Peyer's patch (tissue), 4 donors: Measurements from ENCODE around the gene PC. TPM values are rescaled to one million over a fixed set of nuclear protein-coding genes. Genes with fewer than 3 reads are reported as not detected.

Source experiments
- DNase-seq, 3 donors: peaks; one replicate each; pipeline ENCODE4 v3.0.0-alpha.2; 2017 to 2019
- H3K27ac ChIP-seq, 4 donors: fragments of 200-600 bp; sonication (generic); one replicate each; pipeline ENCODE4 v1.5.1; 2016 to 2019
- H3K27me3 ChIP-seq, 2 donors: fragments of 200-600 bp; sonication (generic); one replicate each; pipeline ENCODE4 v1.5.1; 2019
- H3K36me3 ChIP-seq, 3 donors: fragments of 200-600 bp; sonication (generic); one replicate each; pipeline ENCODE4 v1.5.1; 2016 to 2019
- H3K4me1 ChIP-seq, 4 donors: fragments of 200-600 bp; sonication (generic); one replicate each; pipeline ENCODE4 v1.5.1; 2016 to 2019
- H3K4me3 ChIP-seq, 4 donors: fragments of 200-600 bp; sonication (generic); 1 replicate in 3 of 4; 2 replicates in 1 of 4; pipeline ENCODE4 v1.5.1; 2016 to 2019; ENCODE audit warnings: mild to moderate bottlenecking in 1 of 4
- H3K9me3 ChIP-seq, 4 donors: fragments of 200-600 bp; sonication (generic); one replicate each; pipeline ENCODE4 v1.5.1; 2016 to 2019; ENCODE audit warnings: mild to moderate bottlenecking in 1 of 4
- POLR2A ChIP-seq, 2 donors: fragments of 450-650 bp; IDR thresholded peaks; one replicate each; pipeline ENCODE4 v1.5.1; 2017; ENCODE audit warnings: antibody characterized with exemption in 2 of 2, mild to moderate bottlenecking in 2 of 2, moderate library complexity in 2 of 2
- total RNA-seq, 4 donors: library from RNA; depleted of rRNA; stranded (reverse); fragments of >200 nt; gene quantifications; one replicate each; pipeline ENCODE4 v1.1.0, GENCODE V29; 2016
- TF ChIP-seq, protein P1 (sequence below), 6 experiments: fragments of 450-650 bp in 4 of 6; fragments of 200-600 bp in 2 of 6; sonication (generic) in 1 of 6; IDR thresholded peaks; one replicate each; pipeline ENCODE4 v1.5.1; 2017 to 2019; ENCODE audit warnings: antibody characterized with exemption in 6 of 6, mild to moderate bottlenecking in 3 of 6, moderate library complexity in 1 of 6

The PC gene
- total RNA-seq, 4 donors from 2014 or later, result 15.7 to 88.9 (median 77.2) TPM

DNA sequence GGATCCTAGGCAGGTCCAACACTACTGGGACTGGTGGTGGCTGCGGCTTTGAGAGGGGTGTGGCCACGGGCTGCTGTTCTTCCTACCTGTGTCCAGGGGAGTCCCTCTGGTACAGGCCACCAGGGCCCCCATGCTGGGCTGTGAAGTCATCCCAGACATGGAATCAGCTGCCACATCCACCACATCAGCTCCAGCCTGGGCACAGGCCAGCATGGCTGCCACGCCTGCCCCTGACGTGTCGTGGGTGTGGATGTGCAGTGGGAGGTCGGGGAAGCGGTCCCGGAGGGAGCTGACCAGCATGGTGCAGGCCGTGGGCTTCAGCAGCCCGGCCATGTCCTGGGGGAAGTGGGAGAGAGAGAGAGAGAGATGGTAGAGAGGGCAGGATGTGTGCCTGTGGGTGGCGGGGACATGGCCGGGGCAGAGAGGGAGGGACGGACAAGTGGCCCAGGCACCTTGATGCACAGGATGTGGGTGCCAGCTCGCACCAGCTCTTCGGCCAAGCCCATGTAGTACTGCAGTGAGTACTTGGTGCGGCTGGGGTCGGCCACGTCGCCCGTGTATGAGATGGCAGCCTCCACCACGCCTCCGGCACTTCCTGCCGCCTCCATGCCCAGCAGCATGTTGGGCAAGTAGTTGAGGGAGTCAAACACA, 107.5 kb downstream of the PC start:
- H3K9me3 ChIP-seq, result no peaks in the 10 kb centered on the region
- DNase-seq, result peak in 1 of 3 donors; percentile 36
- H3K36me3 ChIP-seq, result peaks cover 0 to 43% (median 0%) of the 10 kb centered on the region in 3 donors
- no peaks in the 10 kb centered on the region for H3K27me3 ChIP-seq
- no peak overlapping the region for H3K4me3 ChIP-seq
- no peak for TF ChIP-seq POLR2A (IDR thresholded peaks at IDR 0.05)
- TF ChIP-seq, protein P1, sequence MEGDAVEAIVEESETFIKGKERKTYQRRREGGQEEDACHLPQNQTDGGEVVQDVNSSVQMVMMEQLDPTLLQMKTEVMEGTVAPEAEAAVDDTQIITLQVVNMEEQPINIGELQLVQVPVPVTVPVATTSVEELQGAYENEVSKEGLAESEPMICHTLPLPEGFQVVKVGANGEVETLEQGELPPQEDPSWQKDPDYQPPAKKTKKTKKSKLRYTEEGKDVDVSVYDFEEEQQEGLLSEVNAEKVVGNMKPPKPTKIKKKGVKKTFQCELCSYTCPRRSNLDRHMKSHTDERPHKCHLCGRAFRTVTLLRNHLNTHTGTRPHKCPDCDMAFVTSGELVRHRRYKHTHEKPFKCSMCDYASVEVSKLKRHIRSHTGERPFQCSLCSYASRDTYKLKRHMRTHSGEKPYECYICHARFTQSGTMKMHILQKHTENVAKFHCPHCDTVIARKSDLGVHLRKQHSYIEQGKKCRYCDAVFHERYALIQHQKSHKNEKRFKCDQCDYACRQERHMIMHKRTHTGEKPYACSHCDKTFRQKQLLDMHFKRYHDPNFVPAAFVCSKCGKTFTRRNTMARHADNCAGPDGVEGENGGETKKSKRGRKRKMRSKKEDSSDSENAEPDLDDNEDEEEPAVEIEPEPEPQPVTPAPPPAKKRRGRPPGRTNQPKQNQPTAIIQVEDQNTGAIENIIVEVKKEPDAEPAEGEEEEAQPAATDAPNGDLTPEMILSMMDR (IDR thresholded peaks at IDR 0.05), result no peak
- no peak overlapping the region for H3K27ac ChIP-seq
- peaks cover 0 to 6% (median 3%) of the 10 kb centered on the region in 4 donors for H3K4me1 ChIP-seq

DNA sequence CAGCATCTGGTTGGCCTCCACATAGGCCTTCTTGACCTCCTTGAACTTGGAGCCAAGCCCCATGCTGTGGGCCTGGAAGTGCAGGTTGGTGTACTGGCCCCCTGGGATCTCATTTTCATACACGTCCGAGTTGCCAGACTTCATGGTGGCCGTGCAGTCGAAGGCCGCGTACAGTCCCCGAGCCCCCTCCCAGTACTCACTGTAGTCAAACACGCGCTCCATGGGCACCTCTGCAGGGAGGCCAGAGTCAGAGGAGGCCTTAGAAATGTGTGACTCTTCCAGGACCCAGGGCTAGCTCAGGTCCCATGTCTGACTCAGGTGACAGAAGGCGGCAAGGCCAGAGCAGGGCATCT, 108.0 kb downstream of the PC start:
- no peaks in the 10 kb centered on the region for H3K9me3 ChIP-seq
- H3K27me3 ChIP-seq, result no peaks in the 10 kb centered on the region
- TF ChIP-seq, protein P1 (IDR thresholded peaks at IDR 0.05), result no peak
- TF ChIP-seq POLR2A (IDR thresholded peaks at IDR 0.05), result no peak
- H3K4me3 ChIP-seq, result no peak overlapping the region
- peaks cover 0 to 3% (median under 1%) of the 10 kb centered on the region in 4 donors for H3K4me1 ChIP-seq
- peak in 1 of 3 donors; percentile 40 for DNase-seq
- H3K36me3 ChIP-seq, result peaks cover 0 to 48% (median 0%) of the 10 kb centered on the region in 3 donors
- no peak overlapping the region for H3K27ac ChIP-seq

- H3K36me3 ChIP-seq, result peaks cover 0 to 54% (median 0%) of the 10 kb centered on the region in 3 donors
- no peaks in the 10 kb centered on the region for H3K9me3 ChIP-seq
- no peak overlapping the region for H3K27ac ChIP-seq
- no peaks in the 10 kb centered on the region for H3K27me3 ChIP-seq
- peaks cover 0 to 3% (median 1%) of the 10 kb centered on the region in 4 donors for H3K4me1 ChIP-seq
- TF ChIP-seq POLR2A (IDR thresholded peaks at IDR 0.05), result no peak
- TF ChIP-seq, protein P1 (IDR thresholded peaks at IDR 0.05), result no peak
- DNase-seq, result peak in 1 of 3 donors; percentile 37
- no peak overlapping the region for H3K4me3 ChIP-seq
Observed at GRCh38 chr11:66849501-66850234, 108.5 kb downstream of the PC start.

DNA sequence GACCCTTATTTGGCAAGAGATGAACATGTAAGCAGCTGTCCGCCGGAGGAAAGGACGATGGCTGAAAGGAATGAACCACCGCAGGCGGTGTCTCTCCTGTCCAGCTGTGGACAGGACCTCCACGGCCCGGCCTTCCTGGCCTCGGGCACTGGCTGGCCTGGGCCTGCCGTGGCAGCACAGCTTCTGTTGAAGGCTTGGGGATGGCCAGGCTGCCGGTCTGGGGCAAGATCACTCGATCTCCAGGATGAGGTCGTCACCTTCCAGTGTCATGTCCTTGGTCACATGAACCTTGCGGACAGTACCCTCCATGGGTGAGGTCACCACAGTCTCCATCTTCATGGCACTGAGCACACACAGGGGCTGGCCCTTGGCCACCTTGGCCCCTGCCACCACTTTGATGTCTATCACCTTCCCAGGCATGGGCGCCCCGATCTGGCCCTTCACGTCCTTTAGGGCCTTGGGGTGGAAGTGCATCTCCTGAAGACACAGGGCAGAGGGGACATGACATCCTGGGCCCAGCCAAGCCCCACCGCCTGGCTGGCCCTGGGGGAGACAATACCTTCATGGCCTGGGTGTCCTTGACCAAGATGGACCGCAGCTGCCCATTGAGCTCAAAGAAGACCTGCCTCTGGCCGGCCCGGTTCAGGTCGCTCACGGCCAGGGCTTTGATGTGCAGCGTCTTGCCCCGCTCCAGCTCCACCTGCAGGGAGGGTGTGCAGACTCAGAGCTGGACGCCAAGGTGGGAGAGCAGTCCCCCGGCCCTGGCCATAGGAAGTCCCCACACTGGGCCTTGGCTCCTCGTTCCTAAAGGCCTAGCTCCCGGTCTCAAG, 109.3 kb downstream of the PC start:
- H3K36me3 ChIP-seq, result peaks cover 0 to 54% (median 0%) of the 10 kb centered on the region in 3 donors
- no peaks in the 10 kb centered on the region for H3K27me3 ChIP-seq
- DNase-seq, result peak in 2 of 3 donors; percentile 39 to 43
- H3K27ac ChIP-seq, result no peak overlapping the region
- H3K4me1 ChIP-seq, result peaks cover 0 to 11% (median 8%) of the 10 kb centered on the region in 4 donors
- no peaks in the 10 kb centered on the region for H3K9me3 ChIP-seq
- no peak overlapping the region for H3K4me3 ChIP-seq
- TF ChIP-seq POLR2A (IDR thresholded peaks at IDR 0.05), result no peak
- TF ChIP-seq, protein P1 (IDR thresholded peaks at IDR 0.05), result no peak

DNA sequence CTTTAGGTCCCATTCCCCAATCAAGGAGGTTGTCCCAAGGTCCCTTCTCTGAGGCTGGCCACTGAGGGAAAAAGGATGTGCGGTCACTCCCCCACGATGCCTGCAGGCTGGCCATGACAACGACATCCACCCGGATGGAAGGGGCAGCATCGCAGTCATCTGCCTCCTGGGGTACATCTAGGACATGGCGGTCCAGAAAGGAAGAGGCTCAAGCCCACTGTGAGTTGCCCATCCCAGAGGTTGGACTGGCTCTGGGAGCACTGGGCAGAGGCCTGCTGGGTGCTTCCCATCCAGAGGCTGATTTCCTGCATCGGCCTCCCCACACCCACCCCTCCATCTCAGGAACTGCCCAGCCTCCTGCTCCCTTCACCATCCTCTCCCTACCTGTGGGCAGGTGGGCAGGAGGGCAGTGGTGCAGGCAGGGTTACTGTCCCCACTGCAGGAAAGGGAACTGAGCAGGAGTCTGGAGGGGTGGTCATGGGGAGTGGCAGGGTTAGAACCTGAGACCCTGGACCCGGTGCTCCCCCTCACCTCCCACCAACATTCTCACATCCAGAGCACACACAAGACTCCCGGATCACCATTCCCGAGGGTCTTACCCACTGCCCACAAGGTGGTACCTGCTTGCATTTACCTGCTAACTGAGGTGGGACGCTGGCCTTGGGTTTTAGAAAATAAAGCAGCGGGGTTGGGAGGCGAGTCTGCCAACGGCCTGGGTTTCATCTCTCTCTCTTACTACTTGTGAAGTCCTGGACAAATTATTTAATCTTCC, 110.5 kb downstream of the PC start:
- H3K4me3 ChIP-seq, result no peak overlapping the region
- no peaks in the 10 kb centered on the region for H3K27me3 ChIP-seq
- peaks cover 0 to 13% (median 10%) of the 10 kb centered on the region in 4 donors for H3K4me1 ChIP-seq
- H3K9me3 ChIP-seq, result no peaks in the 10 kb centered on the region
- peak in 1 of 3 donors; percentile 36 for DNase-seq
- peaks cover 0 to 54% (median 0%) of the 10 kb centered on the region in 3 donors for H3K36me3 ChIP-seq
- TF ChIP-seq, protein P1 (IDR thresholded peaks at IDR 0.05), result no peak
- no peak for TF ChIP-seq POLR2A (IDR thresholded peaks at IDR 0.05)
- no peak overlapping the region for H3K27ac ChIP-seq
